ENCODE measurements around the gene WIPI1.
A peak's percentile ranks its signal among the peaks of the same experiment; 100 is the strongest.
"Not testable (repeated sequence)": the region's sequence is repeated elsewhere in the genome, so short reads cannot be mapped to it uniquely, and the experiment has no call there.

WIPI1 gene

DNA sequence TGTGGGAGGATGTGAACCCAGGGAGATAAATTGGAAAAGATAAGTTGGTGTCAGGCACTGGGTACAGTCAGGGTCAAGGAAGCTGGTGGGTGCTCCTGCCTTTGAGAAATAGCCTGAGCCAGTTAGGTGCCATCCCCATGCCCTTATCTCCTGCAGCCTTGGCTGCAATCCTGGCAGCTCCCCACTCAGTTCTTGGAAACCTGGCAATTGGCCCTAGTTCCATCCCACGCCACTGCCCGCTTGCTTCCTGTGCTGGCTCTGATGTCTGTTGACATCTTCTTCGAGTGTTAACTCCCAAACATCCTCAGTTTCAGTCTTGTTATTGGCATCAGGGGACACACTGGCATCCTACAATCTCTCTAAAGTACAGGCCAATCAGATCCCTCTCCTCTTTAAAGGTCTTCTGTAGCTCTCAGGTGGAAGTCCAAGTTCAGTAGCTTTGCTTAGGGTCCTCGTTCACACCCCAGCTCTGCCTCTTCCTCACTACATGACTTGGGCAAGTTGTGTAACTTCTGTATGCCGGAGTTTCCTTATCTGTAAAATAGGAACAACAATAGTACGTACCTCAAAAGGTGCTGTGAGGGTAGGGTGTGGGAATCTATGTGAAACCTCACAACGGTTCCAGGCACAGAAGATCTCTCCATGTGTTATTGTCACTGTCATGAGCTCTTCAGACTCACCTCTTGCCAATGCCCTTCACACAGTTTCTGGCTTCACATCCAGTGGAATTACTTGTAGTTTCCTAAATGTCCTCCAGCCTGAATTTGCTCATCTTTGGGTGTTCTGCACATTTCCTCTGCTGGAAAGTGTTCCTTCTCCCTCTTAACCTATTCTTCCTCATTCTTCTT is 41.4 kb upstream of the WIPI1 start:
- Histone ChIP-seq H2BK12ac (ENCODE audit: low read length) (no peak overlapping the region), H2AFZ (ENCODE audit: low read length) (no peak overlapping the region), H3K27me3 (ENCODE audit: control insufficient read depth in 3 of 3, insufficient read depth in 3 of 3, low read depth in 1 of 3, low read length in 3 of 3) (no peaks in the 10 kb centered on the region), H3K18ac (ENCODE audit: low read length) (no peak overlapping the region), H3K4me2 (ENCODE audit: insufficient read depth, low read length, poor library complexity, severe bottlenecking) (no peak overlapping the region), H2BK120ac (ENCODE audit: low read depth, low read length) (no peak overlapping the region), H3K79me1 (ENCODE audit: low read depth, low read length) (no peaks in the 10 kb centered on the region), H3K23ac (ENCODE audit: low read depth, low read length, poor library complexity) (no peak overlapping the region), H3K9ac (ENCODE audit: low read depth, low read length, poor library complexity) (no peak overlapping the region), H3K4me3 (ENCODE audit: low read length in 2 of 2) (no peak overlapping the region), H2BK15ac (ENCODE audit: low read length) (no peak overlapping the region), H3K36me3 (replicated peaks in 1 of 2; ENCODE audit: control insufficient read depth in 2 of 2, insufficient read depth in 2 of 2, low read length in 2 of 2) (no peaks in the 10 kb centered on the region), H3K4ac (ENCODE audit: low read length) (no peak overlapping the region), H3K27ac (replicated peaks; ENCODE audit: low read length) (no peak overlapping the region), H2AK5ac (ENCODE audit: low read depth, low read length) (no peak overlapping the region), H3K14ac (ENCODE audit: low read length) (no peak overlapping the region), H2BK5ac (ENCODE audit: low read length) (no peak overlapping the region), H4K8ac (ENCODE audit: low read depth, low read length) (no peak overlapping the region), H4K91ac (ENCODE audit: low read depth, low read length, poor library complexity) (no peak overlapping the region), H3K9me3 (replicated peaks in 1 of 2; ENCODE audit: control insufficient read depth in 2 of 2, insufficient read depth in 1 of 2, low read depth in 1 of 2, low read length in 2 of 2) (no peaks in the 10 kb centered on the region), H3K4me1 (ENCODE audit: control insufficient read depth in 2 of 2, insufficient read depth in 1 of 2, low read depth in 1 of 2, low read length in 2 of 2) (no peaks in the 10 kb centered on the region)
- no CpG with 5 or more reads among the region's 7 CpGs for WGBS, 2 donors (ENCODE audit: extremely low coverage in 2 of 2, insufficient read length in 2 of 2, insufficient replicate concordance in 1 of 2)
- DNase-seq (ENCODE audit: low spot score) = no peak

DNA sequence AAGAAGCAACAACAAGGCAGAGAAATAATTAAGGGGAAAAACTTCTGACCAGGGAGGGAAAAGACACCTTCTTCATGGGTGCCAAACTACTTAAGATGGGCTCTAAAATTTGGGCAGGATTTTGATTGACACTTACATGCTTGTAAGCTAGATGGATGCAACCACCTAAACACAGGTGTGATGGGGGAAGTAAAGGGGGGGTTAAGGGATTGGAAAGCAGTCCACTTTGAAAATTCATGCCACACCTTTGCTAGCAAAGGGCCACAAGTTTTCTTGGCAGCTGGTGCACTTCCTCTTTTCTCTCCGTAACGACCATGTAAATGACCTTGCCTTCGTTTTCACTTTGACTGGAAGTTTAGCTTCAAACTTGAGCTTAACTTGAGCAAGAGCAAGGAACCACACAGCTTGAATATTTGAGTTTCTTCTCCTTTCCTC is 40.6 kb upstream of the WIPI1 start:
- H2BK12ac ChIP-seq (ENCODE audit: low read length) = no peak overlapping the region
- H3K4me2 ChIP-seq (ENCODE audit: insufficient read depth, low read length, poor library complexity, severe bottlenecking) = no peak overlapping the region
- H3K9me3 ChIP-seq (replicated peaks in 1 of 2; ENCODE audit: control insufficient read depth in 2 of 2, insufficient read depth in 1 of 2, low read depth in 1 of 2, low read length in 2 of 2) = no peaks in the 10 kb centered on the region
- no peak overlapping the region for H2AK5ac ChIP-seq (ENCODE audit: low read depth, low read length)
- H3K27me3 ChIP-seq (ENCODE audit: control insufficient read depth in 3 of 3, insufficient read depth in 3 of 3, low read depth in 1 of 3, low read length in 3 of 3) = no peaks in the 10 kb centered on the region
- no peak overlapping the region for H3K9ac ChIP-seq (ENCODE audit: low read depth, low read length, poor library complexity)
- H2BK120ac ChIP-seq (ENCODE audit: low read depth, low read length) = no peak overlapping the region
- no CpG with 5 or more reads among the region's 3 CpGs for WGBS, 2 donors (ENCODE audit: extremely low coverage in 2 of 2, insufficient read length in 2 of 2, insufficient replicate concordance in 1 of 2)
- H3K79me1 ChIP-seq (ENCODE audit: low read depth, low read length) = no peaks in the 10 kb centered on the region
- H2BK15ac ChIP-seq (ENCODE audit: low read length) = no peak overlapping the region
- no peaks in the 10 kb centered on the region for H3K36me3 ChIP-seq (replicated peaks in 1 of 2; ENCODE audit: control insufficient read depth in 2 of 2, insufficient read depth in 2 of 2, low read length in 2 of 2)
- no peak overlapping the region for H2AFZ ChIP-seq (ENCODE audit: low read length)
- no peak overlapping the region for H3K18ac ChIP-seq (ENCODE audit: low read length)
- no peak overlapping the region for H3K4ac ChIP-seq (ENCODE audit: low read length)
- H3K4me3 ChIP-seq (ENCODE audit: low read length in 2 of 2) = no peak overlapping the region
- H3K4me1 ChIP-seq (ENCODE audit: control insufficient read depth in 2 of 2, insufficient read depth in 1 of 2, low read depth in 1 of 2, low read length in 2 of 2) = no peaks in the 10 kb centered on the region
- H3K14ac ChIP-seq (ENCODE audit: low read length) = no peak overlapping the region
- no peak overlapping the region for H4K8ac ChIP-seq (ENCODE audit: low read depth, low read length)
- H4K91ac ChIP-seq (ENCODE audit: low read depth, low read length, poor library complexity) = no peak overlapping the region
- H3K27ac ChIP-seq (replicated peaks; ENCODE audit: low read length) = no peak overlapping the region
- H3K23ac ChIP-seq (ENCODE audit: low read depth, low read length, poor library complexity) = no peak overlapping the region
- no peak for DNase-seq (ENCODE audit: low spot score)
- no peak overlapping the region for H2BK5ac ChIP-seq (ENCODE audit: low read length)

DNA sequence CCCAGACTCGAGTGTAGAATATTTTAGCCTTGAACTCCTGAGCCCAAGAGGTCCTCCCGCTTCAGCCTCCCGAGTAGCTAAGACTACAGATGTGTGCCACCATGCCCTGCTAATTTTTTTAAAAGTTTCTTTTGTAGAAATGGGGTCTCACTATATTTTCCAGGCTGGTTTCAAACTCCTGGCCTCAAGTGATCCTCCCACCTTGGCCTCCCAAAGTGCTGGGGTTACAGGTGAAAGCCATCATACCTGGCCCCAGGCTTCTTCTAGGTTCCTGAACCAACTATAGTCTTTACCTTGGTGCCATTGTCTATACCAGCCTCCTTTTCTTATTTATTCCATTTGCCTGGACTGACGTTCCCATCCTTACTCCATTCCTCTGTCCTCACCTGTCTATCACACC is 37.8 kb upstream of the WIPI1 start:
- no peak overlapping the region for H3K27ac ChIP-seq (replicated peaks; ENCODE audit: low read length)
- no peak overlapping the region for H3K23ac ChIP-seq (ENCODE audit: low read depth, low read length, poor library complexity)
- no CpG with 5 or more reads among the region's 4 CpGs for WGBS, 2 donors (ENCODE audit: extremely low coverage in 2 of 2, insufficient read length in 2 of 2, insufficient replicate concordance in 1 of 2)
- no peak overlapping the region for H2BK12ac ChIP-seq (ENCODE audit: low read length)
- no peak overlapping the region for H2AFZ ChIP-seq (ENCODE audit: low read length)
- H3K4me2 ChIP-seq (ENCODE audit: insufficient read depth, low read length, poor library complexity, severe bottlenecking) = no peak overlapping the region
- H3K18ac ChIP-seq (ENCODE audit: low read length) = no peak overlapping the region
- no peak overlapping the region for H2AK5ac ChIP-seq (ENCODE audit: low read depth, low read length)
- no peaks in the 10 kb centered on the region for H3K79me1 ChIP-seq (ENCODE audit: low read depth, low read length)
- no peak overlapping the region for H4K8ac ChIP-seq (ENCODE audit: low read depth, low read length)
- no peak overlapping the region for H3K9ac ChIP-seq (ENCODE audit: low read depth, low read length, poor library complexity)
- H3K9me3 ChIP-seq (replicated peaks in 1 of 2; ENCODE audit: control insufficient read depth in 2 of 2, insufficient read depth in 1 of 2, low read depth in 1 of 2, low read length in 2 of 2) = no peaks in the 10 kb centered on the region
- no peak overlapping the region for H3K4me3 ChIP-seq (ENCODE audit: low read length in 2 of 2)
- H3K14ac ChIP-seq (ENCODE audit: low read length) = no peak overlapping the region
- no peak overlapping the region for H2BK5ac ChIP-seq (ENCODE audit: low read length)
- H2BK15ac ChIP-seq (ENCODE audit: low read length) = no peak overlapping the region
- H2BK120ac ChIP-seq (ENCODE audit: low read depth, low read length) = no peak overlapping the region
- H3K36me3 ChIP-seq (replicated peaks in 1 of 2; ENCODE audit: control insufficient read depth in 2 of 2, insufficient read depth in 2 of 2, low read length in 2 of 2) = no peaks in the 10 kb centered on the region
- no peaks in the 10 kb centered on the region for H3K27me3 ChIP-seq (ENCODE audit: control insufficient read depth in 3 of 3, insufficient read depth in 3 of 3, low read depth in 1 of 3, low read length in 3 of 3)
- no peak overlapping the region for H4K91ac ChIP-seq (ENCODE audit: low read depth, low read length, poor library complexity)
- no peak overlapping the region for H3K4ac ChIP-seq (ENCODE audit: low read length)
- no peaks in the 10 kb centered on the region for H3K4me1 ChIP-seq (ENCODE audit: control insufficient read depth in 2 of 2, insufficient read depth in 1 of 2, low read depth in 1 of 2, low read length in 2 of 2)
- no peak for DNase-seq (ENCODE audit: low spot score)

DNA sequence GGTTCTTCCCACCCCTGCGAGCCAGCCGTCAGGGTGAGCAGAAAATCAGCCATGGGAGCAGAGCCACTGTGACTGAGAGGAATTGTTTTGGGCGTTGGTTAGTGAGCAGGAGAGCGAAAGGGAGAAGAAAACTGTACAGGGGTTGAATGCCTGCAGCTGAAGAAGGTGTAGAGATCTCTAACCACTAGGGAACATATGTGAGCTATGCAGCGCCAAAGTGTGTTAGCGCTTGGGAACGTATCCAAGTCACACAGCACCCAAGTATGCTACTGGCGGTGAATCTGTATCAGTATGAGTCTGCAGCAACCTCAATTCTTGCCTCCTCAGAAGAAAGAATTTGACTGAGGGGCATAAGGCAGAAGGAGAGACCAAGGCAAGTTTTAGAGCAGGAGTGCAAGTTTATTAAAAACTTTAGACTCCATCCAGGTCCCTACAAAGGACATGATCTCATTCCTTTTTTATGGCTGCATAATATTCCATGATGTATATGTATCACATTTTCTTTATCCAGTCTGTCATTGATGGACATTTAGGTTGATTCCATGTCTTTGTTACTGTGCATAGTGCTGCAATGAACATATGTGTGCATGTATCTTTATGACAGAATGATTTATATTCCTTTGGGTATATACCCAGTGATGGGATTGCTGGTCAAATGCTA is 35.2 kb upstream of the WIPI1 start:
- not testable (repeated sequence) for H3K4me1 ChIP-seq (ENCODE audit: control insufficient read depth in 2 of 2, insufficient read depth in 1 of 2, low read depth in 1 of 2, low read length in 2 of 2); H3K4ac ChIP-seq (ENCODE audit: low read length)
- WGBS, 2 donors (ENCODE audit: extremely low coverage in 2 of 2, insufficient read length in 2 of 2, insufficient replicate concordance in 1 of 2) = no CpG with 5 or more reads among the region's 8 CpGs

More for the DNA sequence above, 35.2 kb upstream of the WIPI1 start:
- H2AK5ac ChIP-seq (ENCODE audit: low read depth, low read length); H4K91ac ChIP-seq (ENCODE audit: low read depth, low read length, poor library complexity); H2BK120ac ChIP-seq (ENCODE audit: low read depth, low read length); DNase-seq (ENCODE audit: low spot score); H3K4me3 ChIP-seq (ENCODE audit: low read length in 2 of 2); H3K9me3 ChIP-seq (replicated peaks in 1 of 2; ENCODE audit: control insufficient read depth in 2 of 2, insufficient read depth in 1 of 2, low read depth in 1 of 2, low read length in 2 of 2); H3K36me3 ChIP-seq (replicated peaks in 1 of 2; ENCODE audit: control insufficient read depth in 2 of 2, insufficient read depth in 2 of 2, low read length in 2 of 2); H3K79me1 ChIP-seq (ENCODE audit: low read depth, low read length); H2BK12ac ChIP-seq (ENCODE audit: low read length); H3K4me2 ChIP-seq (ENCODE audit: insufficient read depth, low read length, poor library complexity, severe bottlenecking); H2BK5ac ChIP-seq (ENCODE audit: low read length); H3K18ac ChIP-seq (ENCODE audit: low read length); H2AFZ ChIP-seq (ENCODE audit: low read length); H3K14ac ChIP-seq (ENCODE audit: low read length); H3K27me3 ChIP-seq (ENCODE audit: control insufficient read depth in 3 of 3, insufficient read depth in 3 of 3, low read depth in 1 of 3, low read length in 3 of 3); H4K8ac ChIP-seq (ENCODE audit: low read depth, low read length); H3K27ac ChIP-seq (replicated peaks; ENCODE audit: low read length); H3K9ac ChIP-seq (ENCODE audit: low read depth, low read length, poor library complexity); H2BK15ac ChIP-seq (ENCODE audit: low read length): not testable (repeated sequence)
- H3K23ac ChIP-seq (ENCODE audit: low read depth, low read length, poor library complexity) = peak overlapping the region; percentile 44

Measured in neuronal stem cell (in vitro differentiated cells).